HepG2 (cell line): ENCODE results near the gene TMEM131. TPM values are rescaled to one million over a fixed set of nuclear protein-coding genes. Genes with fewer than 3 reads are reported as not detected.

ENCODE experiments used
- AHR ChIP-seq: IDR thresholded peaks from 2 replicates; pipeline ENCODE4 v1.6.1; 2018; ENCODE audit warnings: missing genetic modification reagents, missing compliant biosample characterization
- ETV5 ChIP-seq: IDR thresholded peaks from 2 replicates; pipeline ENCODE4 v1.6.1; 2018; ENCODE audit warnings: missing biosample characterization, missing genetic modification reagents, inconsistent platforms, borderline replicate concordance
- HOXA7 ChIP-seq: sonication (generic); formaldehyde crosslinking; IDR thresholded peaks from 2 replicates; pipeline ENCODE4 v1.8.1; 2022; ENCODE audit warnings: mild to moderate bottlenecking, missing genetic modification reagents, moderate library complexity
- IKZF4 ChIP-seq: sonication (generic); formaldehyde crosslinking; IDR thresholded peaks from 2 replicates; pipeline ENCODE4 v1.5.1; 2020; ENCODE audit warnings: borderline replicate concordance, mild to moderate bottlenecking, low read depth, missing genetic modification reagents; ENCODE audit errors: not compliant biosample characterization
- KAT8 ChIP-seq: IDR thresholded peaks from 2 replicates; pipeline ENCODE4 v1.6.1; 2016; ENCODE audit warnings: missing genetic modification reagents, missing compliant biosample characterization
- MYC ChIP-seq: sonication (generic); formaldehyde crosslinking; IDR thresholded peaks from 2 replicates; pipeline ENCODE4 v1.9.0; 2021; ENCODE audit warnings: missing genetic modification reagents, borderline replicate concordance
- NFYB ChIP-seq: sonication (generic); formaldehyde crosslinking; IDR thresholded peaks from 2 replicates; pipeline ENCODE4 v1.4.0; 2020; ENCODE audit warnings: missing genetic modification reagents
- PAWR ChIP-seq: sonication (generic); formaldehyde crosslinking; IDR thresholded peaks from 2 replicates; pipeline ENCODE4 v1.4.0; 2020; ENCODE audit warnings: missing genetic modification reagents, mild to moderate bottlenecking, borderline replicate concordance
- SATB2 ChIP-seq: sonication (generic); formaldehyde crosslinking; IDR thresholded peaks from 2 replicates; pipeline ENCODE4 v1.5.0; 2020; ENCODE audit warnings: missing genetic modification reagents
- TCF12 ChIP-seq, 2 experiments: fragments of 450-650 bp in 1 of 2; sonication (generic) in 1 of 2; formaldehyde crosslinking in 1 of 2; IDR thresholded peaks; 2 replicates each; pipeline versions ENCODE4 v1.6.1 to v1.8.0; 2017 to 2022; ENCODE audit warnings: antibody characterized with exemption in 1 of 2, mild to moderate bottlenecking in 1 of 2, missing genetic modification reagents in 1 of 2, moderate library complexity in 1 of 2
- U2AF1 ChIP-seq: fragments of 200-400 bp; formaldehyde crosslinking; optimal IDR thresholded peaks from 2 replicates; pipeline ENCODE3; 2017; ENCODE audit warnings: mild to moderate bottlenecking, low read depth, low read length
- WIZ ChIP-seq: sonication (generic); formaldehyde crosslinking; IDR thresholded peaks from 2 replicates; pipeline ENCODE4 v1.5.1; 2020; ENCODE audit warnings: mild to moderate bottlenecking, missing genetic modification reagents
- ZNF224 ChIP-seq: sonication (generic); formaldehyde crosslinking; IDR thresholded peaks from 2 replicates; pipeline ENCODE4 v1.5.0; 2020; ENCODE audit warnings: mild to moderate bottlenecking, missing genetic modification reagents
- ZNF343 ChIP-seq: sonication (generic); formaldehyde crosslinking; IDR thresholded peaks from 2 replicates; pipeline ENCODE4 v1.4.0; 2020; ENCODE audit warnings: mild to moderate bottlenecking, missing genetic modification reagents
- polyA plus RNA-seq, 8 experiments: library from polyadenylated mRNA; depleted of rRNA in 3 of 8; stranded (reverse) in 7 of 8; unstranded in 1 of 8; fragments of >200 nt; fragmentation: Illumina TruSeq in 4 of 8; extraction: Trizol in 4 of 8; gene quantifications; 2 replicates each; pipeline versions ENCODE4 v1.2.1 to v1.2.3, GENCODE V29; 2011 to 2016; ENCODE audit warnings: low read depth in 4 of 8, missing spikeins in 1 of 8, mixed read lengths in 1 of 8; ENCODE audit not compliant: insufficient read depth in 1 of 8
- total RNA-seq, 5 experiments: library from RNA; depleted of rRNA; stranded (reverse); fragments of >200 nt; fragmentation: Illumina TruSeq; extraction: Trizol; gene quantifications; 2 replicates each; pipeline ENCODE4 v1.2.3, GENCODE V29; 2016; ENCODE audit warnings: low read depth in 1 of 5
- TF ChIP-seq, protein P1 (sequence below): sonication (generic); formaldehyde crosslinking; IDR thresholded peaks from 2 replicates; pipeline ENCODE4 v1.4.0; 2020; ENCODE audit warnings: missing genetic modification reagents
- TF ChIP-seq, protein P2 (sequence below): sonication (generic); formaldehyde crosslinking; IDR thresholded peaks from 2 replicates; pipeline ENCODE4 v1.5.0; 2020; ENCODE audit warnings: mild to moderate bottlenecking, missing genetic modification reagents
- TF ChIP-seq, protein P3 (sequence below): sonication (generic); formaldehyde crosslinking; IDR thresholded peaks from 2 replicates; pipeline ENCODE4 v1.4.0; 2020; ENCODE audit warnings: mild to moderate bottlenecking, low read depth, missing genetic modification reagents
- TF ChIP-seq, protein P4 (sequence below): IDR thresholded peaks from 2 replicates; pipeline ENCODE4 v1.6.1; 2012; ENCODE audit warnings: inconsistent platforms
- TF ChIP-seq, protein P5 (sequence below): sonication (generic); formaldehyde crosslinking; IDR thresholded peaks from 2 replicates; pipeline ENCODE4 v1.4.0; 2020; ENCODE audit warnings: mild to moderate bottlenecking, missing genetic modification reagents
- TF ChIP-seq, protein P6 (sequence below): sonication (generic); formaldehyde crosslinking; IDR thresholded peaks from 2 replicates; pipeline ENCODE4 v1.8.1; 2023; ENCODE audit warnings: missing genetic modification reagents, inconsistent platforms, borderline replicate concordance

The TMEM131 gene
- total and polyA plus RNA-seq, 2 of the 13 experiments (the other 11 are each of a cell fraction or from before 2014, with no cell fraction given), result 17.9 to 19.5 TPM

DNA sequence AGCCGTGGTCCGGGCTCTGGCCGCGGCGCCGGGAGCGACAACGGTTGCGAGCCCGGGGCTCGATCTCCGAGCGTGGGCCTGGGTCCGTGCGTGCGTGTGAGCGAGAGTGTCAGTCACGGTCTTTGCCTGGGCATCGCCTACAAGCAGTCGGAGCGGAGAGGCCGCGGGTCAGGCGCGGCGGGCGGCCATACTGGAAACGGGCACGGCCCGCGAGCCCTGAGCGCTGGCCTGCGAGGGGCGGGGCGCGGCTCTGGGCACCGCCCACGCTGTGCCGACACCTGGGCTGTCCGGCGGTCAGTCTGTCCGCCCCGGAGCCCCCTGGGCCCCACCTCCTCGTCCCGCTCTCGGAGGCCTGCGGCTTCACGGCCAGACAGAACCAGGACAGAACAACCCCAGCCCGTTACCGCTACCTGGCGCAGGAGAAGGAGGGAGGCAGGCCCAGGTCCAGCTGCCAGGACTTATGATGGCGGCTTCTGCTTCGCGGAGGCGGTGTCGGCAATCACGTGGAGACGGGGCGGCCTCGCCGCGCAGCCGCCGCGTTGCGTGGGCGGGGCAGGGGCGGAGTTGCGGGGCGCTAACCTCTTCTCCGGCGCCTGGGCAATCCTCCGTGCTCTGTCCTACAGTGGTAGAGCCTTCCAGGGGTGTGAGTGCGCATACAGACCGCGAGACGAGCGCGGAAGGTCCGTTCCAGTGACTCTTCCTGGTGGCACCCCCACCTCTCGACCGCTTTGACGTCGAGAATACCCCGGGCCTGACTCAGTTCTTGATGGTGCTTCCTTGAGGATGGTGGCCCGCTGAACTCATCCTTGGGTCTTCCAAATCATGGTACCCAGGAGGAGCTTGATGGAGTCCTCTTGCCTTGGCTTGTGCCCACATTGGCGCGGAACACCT, at the start of gene TMEM131 (continued):
- TF ChIP-seq, protein P1, sequence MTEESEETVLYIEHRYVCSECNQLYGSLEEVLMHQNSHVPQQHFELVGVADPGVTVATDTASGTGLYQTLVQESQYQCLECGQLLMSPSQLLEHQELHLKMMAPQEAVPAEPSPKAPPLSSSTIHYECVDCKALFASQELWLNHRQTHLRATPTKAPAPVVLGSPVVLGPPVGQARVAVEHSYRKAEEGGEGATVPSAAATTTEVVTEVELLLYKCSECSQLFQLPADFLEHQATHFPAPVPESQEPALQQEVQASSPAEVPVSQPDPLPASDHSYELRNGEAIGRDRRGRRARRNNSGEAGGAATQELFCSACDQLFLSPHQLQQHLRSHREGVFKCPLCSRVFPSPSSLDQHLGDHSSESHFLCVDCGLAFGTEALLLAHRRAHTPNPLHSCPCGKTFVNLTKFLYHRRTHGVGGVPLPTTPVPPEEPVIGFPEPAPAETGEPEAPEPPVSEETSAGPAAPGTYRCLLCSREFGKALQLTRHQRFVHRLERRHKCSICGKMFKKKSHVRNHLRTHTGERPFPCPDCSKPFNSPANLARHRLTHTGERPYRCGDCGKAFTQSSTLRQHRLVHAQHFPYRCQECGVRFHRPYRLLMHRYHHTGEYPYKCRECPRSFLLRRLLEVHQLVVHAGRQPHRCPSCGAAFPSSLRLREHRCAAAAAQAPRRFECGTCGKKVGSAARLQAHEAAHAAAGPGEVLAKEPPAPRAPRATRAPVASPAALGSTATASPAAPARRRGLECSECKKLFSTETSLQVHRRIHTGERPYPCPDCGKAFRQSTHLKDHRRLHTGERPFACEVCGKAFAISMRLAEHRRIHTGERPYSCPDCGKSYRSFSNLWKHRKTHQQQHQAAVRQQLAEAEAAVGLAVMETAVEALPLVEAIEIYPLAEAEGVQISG (CRISPR knock-in tag), result peak; percentile 90
- TF ChIP-seq NFYB (CRISPR knock-in tag) (peak; percentile 58), IKZF4 (CRISPR knock-in tag) (peak; percentile 68), ETV5 (CRISPR knock-in tag) (peak; percentile 11; the same call in 1 of the 2 replicates), SATB2 (0 out of 2 replicates have a peak, but pooled peaks have one; percentile 71), PAWR (peak; percentile 96; the same call in 1 of the 2 replicates), MYC (CRISPR knock-in tag) (peak; percentile 93), ZNF224 (CRISPR knock-in tag) (peak; percentile 85), KAT8 (CRISPR knock-in tag) (peak; percentile 86), ZNF343 (peak; percentile 76; the same call in 1 of the 2 replicates), HOXA7 (CRISPR knock-in tag) (no peak), U2AF1 (no peak), AHR (CRISPR knock-in tag) (peak; percentile 96), WIZ (CRISPR knock-in tag) (peak; percentile 39; the same call in 1 of the 2 replicates), TCF12 (IDR thresholded peaks at IDR 0.05) (no peak), TCF12 (CRISPR knock-in tag; IDR thresholded peaks at IDR 0.05) (peak; percentile 58; the same call in 1 of the 2 replicates)
- TF ChIP-seq, protein P2, sequence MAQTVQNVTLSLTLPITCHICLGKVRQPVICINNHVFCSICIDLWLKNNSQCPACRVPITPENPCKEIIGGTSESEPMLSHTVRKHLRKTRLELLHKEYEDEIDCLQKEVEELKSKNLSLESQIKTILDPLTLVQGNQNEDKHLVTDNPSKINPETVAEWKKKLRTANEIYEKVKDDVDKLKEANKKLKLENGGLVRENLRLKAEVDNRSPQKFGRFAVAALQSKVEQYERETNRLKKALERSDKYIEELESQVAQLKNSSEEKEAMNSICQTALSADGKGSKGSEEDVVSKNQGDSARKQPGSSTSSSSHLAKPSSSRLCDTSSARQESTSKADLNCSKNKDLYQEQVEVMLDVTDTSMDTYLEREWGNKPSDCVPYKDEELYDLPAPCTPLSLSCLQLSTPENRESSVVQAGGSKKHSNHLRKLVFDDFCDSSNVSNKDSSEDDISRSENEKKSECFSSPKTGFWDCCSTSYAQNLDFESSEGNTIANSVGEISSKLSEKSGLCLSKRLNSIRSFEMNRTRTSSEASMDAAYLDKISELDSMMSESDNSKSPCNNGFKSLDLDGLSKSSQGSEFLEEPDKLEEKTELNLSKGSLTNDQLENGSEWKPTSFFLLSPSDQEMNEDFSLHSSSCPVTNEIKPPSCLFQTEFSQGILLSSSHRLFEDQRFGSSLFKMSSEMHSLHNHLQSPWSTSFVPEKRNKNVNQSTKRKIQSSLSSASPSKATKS (CRISPR knock-in tag), result no peak
- TF ChIP-seq, protein P3, sequence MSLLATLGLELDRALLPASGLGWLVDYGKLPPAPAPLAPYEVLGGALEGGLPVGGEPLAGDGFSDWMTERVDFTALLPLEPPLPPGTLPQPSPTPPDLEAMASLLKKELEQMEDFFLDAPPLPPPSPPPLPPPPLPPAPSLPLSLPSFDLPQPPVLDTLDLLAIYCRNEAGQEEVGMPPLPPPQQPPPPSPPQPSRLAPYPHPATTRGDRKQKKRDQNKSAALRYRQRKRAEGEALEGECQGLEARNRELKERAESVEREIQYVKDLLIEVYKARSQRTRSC (CRISPR knock-in tag), result no peak; the same call in 1 of the 2 replicates
- TF ChIP-seq, protein P4, sequence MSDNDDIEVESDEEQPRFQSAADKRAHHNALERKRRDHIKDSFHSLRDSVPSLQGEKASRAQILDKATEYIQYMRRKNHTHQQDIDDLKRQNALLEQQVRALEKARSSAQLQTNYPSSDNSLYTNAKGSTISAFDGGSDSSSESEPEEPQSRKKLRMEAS, result peak; percentile 91
- TF ChIP-seq, protein P5, sequence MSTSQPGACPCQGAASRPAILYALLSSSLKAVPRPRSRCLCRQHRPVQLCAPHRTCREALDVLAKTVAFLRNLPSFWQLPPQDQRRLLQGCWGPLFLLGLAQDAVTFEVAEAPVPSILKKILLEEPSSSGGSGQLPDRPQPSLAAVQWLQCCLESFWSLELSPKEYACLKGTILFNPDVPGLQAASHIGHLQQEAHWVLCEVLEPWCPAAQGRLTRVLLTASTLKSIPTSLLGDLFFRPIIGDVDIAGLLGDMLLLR, result peak; percentile 72; the same call in 1 of the 2 replicates
- TF ChIP-seq, protein P6, sequence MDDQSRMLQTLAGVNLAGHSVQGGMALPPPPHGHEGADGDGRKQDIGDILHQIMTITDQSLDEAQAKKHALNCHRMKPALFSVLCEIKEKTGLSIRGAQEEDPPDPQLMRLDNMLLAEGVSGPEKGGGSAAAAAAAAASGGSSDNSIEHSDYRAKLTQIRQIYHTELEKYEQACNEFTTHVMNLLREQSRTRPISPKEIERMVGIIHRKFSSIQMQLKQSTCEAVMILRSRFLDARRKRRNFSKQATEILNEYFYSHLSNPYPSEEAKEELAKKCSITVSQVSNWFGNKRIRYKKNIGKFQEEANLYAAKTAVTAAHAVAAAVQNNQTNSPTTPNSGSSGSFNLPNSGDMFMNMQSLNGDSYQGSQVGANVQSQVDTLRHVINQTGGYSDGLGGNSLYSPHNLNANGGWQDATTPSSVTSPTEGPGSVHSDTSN (CRISPR knock-in tag), result no peak
